Pancreas (tissue), 10 donors: ENCODE measurements around the gene AFF3. TPM values are rescaled to one million over a fixed set of nuclear protein-coding genes. Genes with fewer than 3 reads are reported as not detected.

Source experiments
- ATAC-seq, 4 donors: fragments of 200-7000 bp; cut with Tn5 transposase; one replicate each; pipeline versions ENCODE4 v1.8.0 to v1.9.1; 2020; ENCODE audit warnings: mild to moderate bottlenecking in 4 of 4, moderate library complexity in 4 of 4
- DNase-seq, 6 donors: peaks; one replicate each; pipeline ENCODE4 v3.0.0-alpha.2; 2020
- FAIRE-seq: peaks from 2 replicates; lab custom pipeline; 2012; peaks lifted over from hg19 to GRCh38; lab: Jason Lieb, UNC
- H3K27ac ChIP-seq, 4 donors: fragments of 200-600 bp; sonication (generic); 1 replicate in 3 of 4; 2 replicates in 1 of 4; pipeline versions ENCODE4 v1.5.0 to v1.8.0; 2020
- H3K27me3 ChIP-seq, 4 donors: fragments of 200-600 bp; one replicate each; pipeline ENCODE4 v1.8.0; 2021
- H3K36me3 ChIP-seq, 3 donors: fragments of 200-600 bp; sonication (generic) in 1 of 3; one replicate each; pipeline versions ENCODE4 v1.5.0 to v1.8.0; 2020 to 2021
- H3K4me1 ChIP-seq, 3 donors: fragments of 200-600 bp; one replicate each; pipeline ENCODE4 v1.8.0; 2021
- H3K4me3 ChIP-seq, 4 donors: fragments of 200-600 bp; sonication (generic) in 2 of 4; one replicate each; pipeline versions ENCODE4 v1.5.0 to v1.8.0; 2020 to 2021
- H3K9me3 ChIP-seq, 4 donors: fragments of 200-600 bp; one replicate each; pipeline ENCODE4 v1.8.0; 2021
- whole genome bisulfite sequencing, 2 donors: extraction: QIAGEN DNeasy Blood & Tissue Kit; methylation state at CpG; one replicate each; pipeline ENCODE4 v1.1.7; 2013; 5-methylcytosine and 5-hydroxymethylcytosine counted together
- intact Hi-C, 3 donors: fragments of 100-400 bp; cut with DNase I; formaldehyde crosslinking; loops; one replicate each; pipeline versions ENCODE4 v1.11.1 to v1.14.2; 2022
- polyA plus RNA-seq, 2 donors: library from polyadenylated mRNA; stranded (reverse); fragments of 200-250 nt; gene quantifications; one replicate each; pipeline ENCODE4 v1.2.3, GENCODE V29; 2013
- total RNA-seq, 6 donors: library from RNA; stranded (reverse); fragmentation: NEBNext Ultra II Directional in 4 of 6; extraction: Animal tissue kit (Norgen Biotek cat#: 25700) in 4 of 6; gene quantifications; one replicate each; pipeline versions ENCODE4 v1.2.1 to v1.2.4, GENCODE V29; 2021 to 2023
- TF ChIP-seq, protein P1 (sequence below), 4 donors: fragments of 200-600 bp; sonication (generic) in 3 of 4; IDR thresholded peaks; one replicate each; pipeline versions ENCODE4 v1.5.0 to v1.8.0; 2021; ENCODE audit warnings: antibody characterized with exemption in 4 of 4
- donor health status: healthy with polysubstance abuse.
- donor health status: DM: no; HTN: no; CAD: no; lungs with moderate emphysema.
- donor health status: DM: no; HTN: no; CAD: no.
- donor health status: control.
- donor health status: control.
- donor health status: Bipolar disorder and iron deficiency.
- donor health status: DM: yes; HTN: yes; CAD: no.
- donor health status: DM: no; HTN: no; CAD: no.
- donor health status: DM: no; HTN: no; CAD: no.
- donor health status: DM: yes; HTN: yes; CAD: no.

AFF3 gene
- total and polyA plus RNA-seq, 8 donors: 0.19 to 1.1 (median 0.54) TPM

DNA sequence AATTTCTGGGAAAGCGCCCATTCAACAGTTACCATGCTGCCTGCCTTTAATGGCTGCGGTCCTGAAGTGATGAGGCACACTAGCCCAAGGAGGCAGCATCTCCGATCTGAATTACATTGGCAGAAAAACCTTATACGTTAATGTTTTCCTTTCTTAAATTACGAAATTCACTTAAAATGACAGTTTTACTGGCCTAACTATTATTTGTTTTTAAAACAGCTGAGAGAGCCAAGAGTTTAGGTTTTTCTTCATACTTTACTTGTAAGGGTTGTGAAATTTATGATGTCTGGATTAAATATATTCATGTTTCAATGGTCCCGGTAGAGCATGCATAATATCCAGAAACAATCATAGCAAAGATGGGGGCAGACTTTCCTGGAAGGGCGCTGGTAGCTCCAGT, 537.4 kb downstream of the AFF3 start:
- no peak for FAIRE-seq
- no peaks in the 10 kb centered on the region for H3K27me3 ChIP-seq
- no peaks in the 10 kb centered on the region for H3K4me1 ChIP-seq
- intact Hi-C loops: no loop called here
- no peak for ATAC-seq
- H3K9me3 ChIP-seq: no peaks in the 10 kb centered on the region
- no peak overlapping the region for H3K4me3 ChIP-seq
- TF ChIP-seq, protein P1, sequence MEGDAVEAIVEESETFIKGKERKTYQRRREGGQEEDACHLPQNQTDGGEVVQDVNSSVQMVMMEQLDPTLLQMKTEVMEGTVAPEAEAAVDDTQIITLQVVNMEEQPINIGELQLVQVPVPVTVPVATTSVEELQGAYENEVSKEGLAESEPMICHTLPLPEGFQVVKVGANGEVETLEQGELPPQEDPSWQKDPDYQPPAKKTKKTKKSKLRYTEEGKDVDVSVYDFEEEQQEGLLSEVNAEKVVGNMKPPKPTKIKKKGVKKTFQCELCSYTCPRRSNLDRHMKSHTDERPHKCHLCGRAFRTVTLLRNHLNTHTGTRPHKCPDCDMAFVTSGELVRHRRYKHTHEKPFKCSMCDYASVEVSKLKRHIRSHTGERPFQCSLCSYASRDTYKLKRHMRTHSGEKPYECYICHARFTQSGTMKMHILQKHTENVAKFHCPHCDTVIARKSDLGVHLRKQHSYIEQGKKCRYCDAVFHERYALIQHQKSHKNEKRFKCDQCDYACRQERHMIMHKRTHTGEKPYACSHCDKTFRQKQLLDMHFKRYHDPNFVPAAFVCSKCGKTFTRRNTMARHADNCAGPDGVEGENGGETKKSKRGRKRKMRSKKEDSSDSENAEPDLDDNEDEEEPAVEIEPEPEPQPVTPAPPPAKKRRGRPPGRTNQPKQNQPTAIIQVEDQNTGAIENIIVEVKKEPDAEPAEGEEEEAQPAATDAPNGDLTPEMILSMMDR (IDR thresholded peaks at IDR 0.05): no peak
- H3K36me3 ChIP-seq: no peaks in the 10 kb centered on the region
- WGBS, 2 donors: 77% methylated on average over 7 of the region's 7 CpGs
- DNase-seq: no peak
- no peak overlapping the region for H3K27ac ChIP-seq

DNA sequence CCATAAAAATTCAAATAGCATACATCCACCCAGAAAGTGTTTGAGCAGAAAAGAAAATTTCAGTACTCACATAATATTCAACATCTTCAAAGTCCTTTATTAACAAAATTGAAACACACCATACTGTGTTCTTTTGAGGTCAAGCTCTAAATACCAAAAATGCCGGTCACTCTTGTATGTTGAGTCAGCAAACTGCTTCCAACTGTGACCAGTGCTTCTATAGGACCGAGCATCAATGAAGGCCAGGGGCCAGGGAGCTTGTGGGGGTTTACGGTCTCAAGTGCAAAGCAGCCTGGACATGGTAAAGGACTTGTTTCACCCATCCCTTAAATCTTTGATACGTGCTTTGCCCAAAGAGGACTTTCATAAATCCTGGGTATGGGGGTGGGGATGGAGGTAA, 539.9 kb downstream of the AFF3 start:
- DNase-seq (no peak), ATAC-seq (no peak), FAIRE-seq (no peak)
- Histone ChIP-seq H3K9me3 (no peaks in the 10 kb centered on the region), H3K4me1 (no peaks in the 10 kb centered on the region), H3K27me3 (no peaks in the 10 kb centered on the region), H3K36me3 (no peaks in the 10 kb centered on the region), H3K4me3 (no peak overlapping the region), H3K27ac (no peak overlapping the region)
- intact Hi-C loops: no loop called here
- WGBS, 2 donors: 84 to 90% methylated on average over 4 of the region's 4 CpGs
- TF ChIP-seq, protein P1 (IDR thresholded peaks at IDR 0.05): no peak

DNA sequence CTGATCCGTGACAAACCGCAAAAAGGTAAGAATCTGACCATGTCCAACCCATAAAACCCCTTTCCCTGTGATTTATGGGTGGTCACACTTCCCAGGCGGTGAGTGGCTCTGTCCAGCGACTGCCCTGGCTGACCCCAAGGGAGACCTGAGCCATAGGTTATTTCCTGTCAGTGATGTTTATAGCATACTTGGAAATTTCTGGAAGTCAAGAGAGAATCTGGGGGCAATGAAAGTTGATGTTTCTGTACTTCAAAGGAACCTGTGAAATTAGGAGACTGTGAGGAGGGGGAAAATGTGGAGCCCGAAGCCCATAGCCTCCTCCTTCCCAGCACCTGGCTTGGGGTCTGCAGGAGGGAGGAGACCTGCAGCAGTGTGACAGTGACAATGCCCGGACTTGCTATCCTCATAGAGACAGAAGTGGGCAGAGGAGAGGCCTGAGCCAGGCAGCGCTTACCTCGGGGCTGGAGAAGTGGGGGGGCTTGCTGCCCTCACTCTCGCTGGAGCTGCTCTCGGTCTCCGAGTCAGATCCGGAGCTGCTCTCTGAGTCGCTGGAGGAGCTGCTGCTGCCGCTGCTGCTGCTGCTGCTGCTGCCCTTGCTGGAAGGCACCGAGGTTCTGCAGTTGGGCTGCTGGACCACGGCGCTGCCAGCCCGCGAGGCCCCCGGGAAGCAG, 541.3 kb downstream of the AFF3 start:
- Histone ChIP-seq H3K27me3 (no peaks in the 10 kb centered on the region), H3K9me3 (no peaks in the 10 kb centered on the region), H3K27ac (no peak overlapping the region), H3K36me3 (no peaks in the 10 kb centered on the region), H3K4me3 (no peak overlapping the region), H3K4me1 (no peaks in the 10 kb centered on the region)
- ATAC-seq (no peak), FAIRE-seq (no peak), DNase-seq (no peak)
- TF ChIP-seq, protein P1 (IDR thresholded peaks at IDR 0.05): no peak
- 43 to 47% methylated on average over 20 of the region's 20 CpGs for WGBS, 2 donors
- intact Hi-C loops: no loop called here

DNA sequence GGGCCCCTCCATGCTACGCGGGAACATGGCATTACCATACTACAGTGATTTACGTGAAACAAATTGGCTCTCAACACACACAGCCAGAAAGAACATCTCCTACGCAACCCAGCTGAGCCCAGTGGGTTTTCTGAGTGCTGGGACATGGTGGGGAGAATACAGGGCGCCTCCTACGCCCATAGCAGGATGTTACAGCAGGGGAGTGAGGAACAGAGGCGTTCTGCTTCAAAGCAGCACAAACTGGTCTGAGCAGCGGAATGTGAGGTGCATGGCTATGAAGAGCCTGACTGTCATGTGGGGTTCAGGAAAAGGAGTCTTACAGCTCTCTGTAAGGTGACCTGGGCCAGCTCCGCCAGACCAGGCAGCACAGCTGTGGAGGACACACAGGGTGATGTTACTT, 543.9 kb downstream of the AFF3 start:
- TF ChIP-seq, protein P1 (IDR thresholded peaks at IDR 0.05): no peak
- ATAC-seq: no peak
- no peak for DNase-seq
- H3K9me3 ChIP-seq: no peaks in the 10 kb centered on the region
- WGBS, 2 donors: 87 to 91% methylated on average over 9 of the region's 9 CpGs
- H3K36me3 ChIP-seq: no peaks in the 10 kb centered on the region
- no peaks in the 10 kb centered on the region for H3K27me3 ChIP-seq
- H3K4me1 ChIP-seq: no peaks in the 10 kb centered on the region
- H3K4me3 ChIP-seq: no peak overlapping the region
- intact Hi-C loops: no loop called here
- no peak for FAIRE-seq
- no peak overlapping the region for H3K27ac ChIP-seq

DNA sequence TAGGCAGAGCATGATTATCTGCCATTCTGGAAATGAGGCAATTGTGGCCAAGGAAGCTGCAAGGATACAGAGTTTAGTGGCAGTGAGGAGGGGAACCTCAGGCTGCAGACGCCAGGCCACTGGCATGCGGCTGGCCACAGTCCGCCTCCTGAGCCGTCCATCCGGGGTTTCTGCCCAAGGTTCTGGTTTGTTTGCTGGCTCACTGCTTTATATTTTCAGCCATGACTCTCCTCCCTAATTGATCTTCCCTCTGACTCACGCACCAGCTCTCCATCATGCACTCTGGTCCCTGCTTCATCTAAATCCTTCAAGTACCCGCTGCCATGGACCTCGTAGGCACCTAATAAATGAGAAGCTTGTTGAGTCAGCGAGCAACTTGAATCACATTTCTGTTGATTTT, 544.8 kb downstream of the AFF3 start:
- ATAC-seq (no peak), FAIRE-seq (no peak), DNase-seq (no peak)
- Histone ChIP-seq H3K27me3 (no peaks in the 10 kb centered on the region), H3K4me3 (no peak overlapping the region), H3K4me1 (no peaks in the 10 kb centered on the region), H3K27ac (no peak overlapping the region), H3K9me3 (no peaks in the 10 kb centered on the region), H3K36me3 (no peaks in the 10 kb centered on the region)
- 75 to 86% methylated on average over 9 of the region's 9 CpGs for WGBS, 2 donors
- TF ChIP-seq, protein P1 (IDR thresholded peaks at IDR 0.05): no peak
- intact Hi-C loops: no loop called here
